Urothelium cell line (cell line): ENCODE data around the gene TREH.

Experiments used
- DNase-seq: peaks from one replicate; pipeline ENCODE4 v3.0.0; 2011; ENCODE audit warnings: low spot score, mixed read lengths
- FAIRE-seq: peaks from 2 replicates; lab custom pipeline; 2011; peaks lifted over from hg19 to GRCh38; lab: Jason Lieb, UNC

Gene TREH

GRCh38 chr11:118670063-118670462 is 9.4 kb downstream of the TREH start:
- DNase-seq, result no peak
- FAIRE-seq, result no peak

- DNase-seq (no peak), FAIRE-seq (no peak)
These were observed 13.1 kb downstream of the TREH start for GRCh38 chr11:118666371-118666770.

DNA sequence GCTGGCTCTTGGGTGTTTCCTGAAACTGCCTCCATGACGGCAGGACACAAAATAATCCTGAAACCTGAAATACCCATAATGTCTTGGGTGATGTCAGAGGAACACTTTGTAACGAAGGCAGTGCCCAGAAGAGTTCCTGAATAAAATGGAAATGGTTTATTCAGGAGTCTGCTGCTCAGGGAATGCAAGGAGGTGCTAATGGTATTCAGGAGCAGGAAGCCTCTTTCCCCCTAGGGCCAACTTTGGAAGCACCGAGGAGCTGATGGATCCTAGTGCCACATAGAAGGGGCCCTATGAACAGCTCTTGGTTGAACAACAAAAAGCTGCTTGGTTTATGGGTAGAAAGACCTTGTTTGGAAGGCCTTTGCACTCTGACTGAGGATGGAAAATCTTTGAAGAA is 15.5 kb downstream of the TREH start:
- FAIRE-seq, result no peak
- DNase-seq, result no peak

DNA sequence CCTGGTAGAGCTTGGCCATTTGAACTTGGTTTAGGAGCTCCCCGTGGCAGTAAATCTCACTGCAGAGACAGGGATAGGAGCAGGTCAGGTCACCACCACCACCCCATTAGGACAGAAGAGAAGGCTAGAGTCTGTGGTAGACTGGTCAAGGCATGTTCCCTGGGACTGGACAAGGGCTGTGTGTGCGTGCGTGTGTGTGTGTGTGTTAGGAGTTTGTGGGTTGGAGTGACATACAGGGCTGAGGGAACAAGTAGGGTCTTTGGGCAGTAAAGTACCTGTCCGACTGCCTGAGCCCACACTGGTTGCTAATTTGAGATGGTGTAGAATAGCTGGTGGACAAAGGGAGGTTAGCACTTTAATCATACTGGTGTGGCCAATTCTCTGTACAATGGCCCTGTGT is 16.1 kb downstream of the TREH start:
- DNase-seq (no peak), FAIRE-seq (no peak)

DNA sequence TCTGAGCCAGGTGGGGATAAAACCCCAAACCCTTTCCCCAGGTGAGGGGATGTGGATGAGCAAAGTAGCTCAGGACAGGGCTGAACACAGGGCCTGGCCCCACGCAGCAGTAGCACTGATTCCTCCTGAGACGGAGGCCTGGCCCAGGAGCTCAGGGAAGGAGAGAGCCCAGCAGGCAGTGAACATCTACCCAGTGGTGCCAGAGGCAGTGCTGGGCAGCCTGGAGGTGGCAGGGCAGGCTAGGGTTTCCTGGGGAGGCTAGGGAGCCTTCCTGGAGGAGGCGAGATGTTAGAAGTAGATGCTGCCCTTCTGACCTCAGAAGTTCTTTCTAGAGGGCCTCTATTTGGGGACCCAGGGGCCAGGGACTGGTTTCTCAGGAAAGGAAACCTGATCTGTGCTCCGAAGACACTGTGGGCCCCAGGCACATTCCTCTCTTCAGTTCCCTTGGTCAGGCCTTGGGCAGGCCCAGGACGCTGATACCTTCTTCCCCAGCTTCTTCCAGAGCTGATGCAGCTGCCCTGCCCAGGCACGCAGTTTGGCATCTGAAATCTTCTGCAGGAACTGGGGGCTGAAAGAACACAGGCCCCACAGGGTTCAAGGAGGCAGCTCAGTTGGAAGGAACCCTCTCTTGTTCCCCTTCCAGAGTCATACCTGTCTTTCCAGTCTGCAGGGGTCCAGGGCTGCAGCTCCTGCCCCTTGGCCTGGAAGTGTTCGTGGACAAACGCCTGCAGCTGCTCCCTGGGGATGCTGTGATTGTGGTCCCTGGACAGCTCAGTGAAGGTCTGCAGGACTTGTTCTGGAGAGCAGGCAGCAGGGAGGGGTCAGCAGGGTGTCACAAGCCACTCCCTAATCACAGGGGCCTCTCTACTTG is 16.8 kb downstream of the TREH start:
- FAIRE-seq (no peak), DNase-seq (no peak)

DNA sequence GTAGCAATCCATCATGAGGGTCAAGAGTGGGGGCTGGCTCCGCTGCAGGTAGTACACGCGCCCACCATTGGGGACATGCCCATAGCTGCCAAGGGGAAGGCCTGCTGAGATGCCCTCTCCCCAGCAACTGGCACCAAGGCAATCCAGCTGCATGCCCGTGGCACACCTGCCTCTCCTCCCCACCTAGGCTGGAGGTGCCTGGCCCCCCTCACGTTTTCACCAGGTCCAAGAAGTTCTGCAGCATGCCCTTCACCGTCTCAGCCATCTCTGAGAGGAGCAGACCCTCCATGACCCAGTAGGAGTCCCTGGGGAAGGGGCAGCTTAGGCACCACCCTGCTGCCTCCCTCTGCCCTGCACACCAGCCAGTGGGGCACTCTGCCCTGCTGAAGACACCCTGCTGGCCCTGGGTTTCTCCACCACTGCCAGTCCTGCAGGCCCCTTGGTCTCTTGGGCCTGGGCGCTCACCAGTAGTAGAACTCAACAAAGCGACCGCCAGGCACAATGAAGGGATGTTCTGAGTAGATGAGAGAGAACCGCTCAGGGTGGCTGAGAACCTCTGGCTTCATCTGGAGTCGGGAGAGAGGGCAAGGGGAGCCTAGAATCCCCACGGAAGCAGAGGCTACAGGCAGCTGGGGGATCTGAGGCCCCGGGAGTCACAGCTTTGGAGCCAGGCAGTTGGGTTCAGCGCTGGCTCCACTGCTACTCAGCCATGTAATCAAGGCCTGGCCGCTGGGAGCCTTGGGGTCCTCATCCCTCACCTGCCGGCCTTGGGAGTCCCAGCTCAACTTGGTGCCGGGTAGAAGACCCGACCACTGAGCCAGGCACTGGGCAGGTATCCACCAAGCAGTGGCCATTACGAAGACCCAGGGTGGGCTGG is 17.8 kb downstream of the TREH start:
- no peak for FAIRE-seq

DNA sequence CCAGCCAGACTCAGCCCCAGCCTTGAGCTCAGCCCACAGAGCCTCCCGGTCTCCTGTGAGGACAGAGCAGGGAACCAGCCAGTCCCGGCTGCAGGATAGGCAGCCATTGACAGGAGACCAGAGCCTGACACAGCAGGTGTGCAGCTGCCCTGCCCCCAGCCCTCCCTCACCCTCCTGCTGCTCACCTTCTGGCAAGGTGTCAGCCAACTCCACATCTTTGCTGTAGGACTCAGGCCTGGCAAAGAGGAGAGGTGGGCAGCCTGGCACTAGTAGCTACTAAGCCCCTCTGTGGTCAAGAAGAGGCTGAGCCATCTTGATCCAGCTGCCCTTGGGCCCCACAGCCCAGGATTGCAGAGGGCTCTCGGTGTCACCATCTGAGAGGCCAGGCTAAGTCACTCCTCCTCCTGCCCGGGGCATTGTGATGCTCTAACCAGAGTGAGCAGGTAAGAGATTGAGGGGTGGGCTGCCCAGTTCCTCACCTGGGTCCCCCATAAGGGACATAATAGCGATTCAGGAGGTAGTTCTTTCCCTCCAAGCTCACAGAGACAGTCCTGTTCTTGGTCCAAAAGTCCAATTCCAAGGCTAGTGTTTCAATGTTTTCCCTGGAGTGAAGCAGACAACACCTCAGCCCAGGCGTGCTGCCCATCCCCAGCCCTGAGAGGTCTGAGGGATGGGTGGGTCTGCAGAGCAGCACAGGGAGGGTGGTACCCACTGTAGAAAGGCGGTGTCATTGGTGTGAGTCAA is 18.6 kb downstream of the TREH start:
- FAIRE-seq, result no peak
- no peak for DNase-seq

More for the DNA sequence above, 17.8 kb downstream of the TREH start:
- DNase-seq, result no peak

- FAIRE-seq (no peak), DNase-seq (no peak)
These were observed 19.3 kb downstream of the TREH start for GRCh38 chr11:118659953-118660680.

DNA sequence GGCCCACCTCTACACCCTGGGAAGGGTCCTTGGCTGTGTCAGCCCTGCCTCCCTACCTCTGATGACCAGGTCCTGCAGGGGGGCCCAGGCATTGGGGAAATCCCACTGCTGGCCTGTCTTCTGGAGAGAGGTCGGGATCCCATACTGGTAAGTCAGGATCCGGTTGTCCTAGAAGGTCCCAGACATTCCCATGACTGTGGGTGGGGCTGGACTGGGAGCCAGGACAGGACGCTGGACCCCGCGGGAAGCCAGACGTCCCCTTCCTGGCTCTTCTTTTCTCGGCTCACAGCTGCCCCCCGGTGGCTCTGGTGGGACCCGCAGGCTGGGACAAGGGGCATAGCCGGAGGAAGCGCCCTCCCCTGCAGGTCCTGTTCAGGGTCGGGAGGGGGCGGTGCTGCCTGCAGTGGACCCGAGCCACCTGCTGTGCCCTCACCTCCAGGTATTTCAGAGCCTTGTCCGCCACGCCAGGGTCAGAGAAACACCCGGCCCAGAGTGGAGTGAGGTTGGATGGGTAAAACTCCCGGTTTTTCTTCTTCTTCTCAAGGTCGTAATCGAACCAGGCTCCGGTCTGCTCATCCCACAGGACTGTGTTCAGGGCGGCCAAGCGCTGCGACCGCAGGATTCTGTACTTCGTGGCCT is 20.0 kb downstream of the TREH start:
- FAIRE-seq (no peak), DNase-seq (peak; percentile 87)

DNA sequence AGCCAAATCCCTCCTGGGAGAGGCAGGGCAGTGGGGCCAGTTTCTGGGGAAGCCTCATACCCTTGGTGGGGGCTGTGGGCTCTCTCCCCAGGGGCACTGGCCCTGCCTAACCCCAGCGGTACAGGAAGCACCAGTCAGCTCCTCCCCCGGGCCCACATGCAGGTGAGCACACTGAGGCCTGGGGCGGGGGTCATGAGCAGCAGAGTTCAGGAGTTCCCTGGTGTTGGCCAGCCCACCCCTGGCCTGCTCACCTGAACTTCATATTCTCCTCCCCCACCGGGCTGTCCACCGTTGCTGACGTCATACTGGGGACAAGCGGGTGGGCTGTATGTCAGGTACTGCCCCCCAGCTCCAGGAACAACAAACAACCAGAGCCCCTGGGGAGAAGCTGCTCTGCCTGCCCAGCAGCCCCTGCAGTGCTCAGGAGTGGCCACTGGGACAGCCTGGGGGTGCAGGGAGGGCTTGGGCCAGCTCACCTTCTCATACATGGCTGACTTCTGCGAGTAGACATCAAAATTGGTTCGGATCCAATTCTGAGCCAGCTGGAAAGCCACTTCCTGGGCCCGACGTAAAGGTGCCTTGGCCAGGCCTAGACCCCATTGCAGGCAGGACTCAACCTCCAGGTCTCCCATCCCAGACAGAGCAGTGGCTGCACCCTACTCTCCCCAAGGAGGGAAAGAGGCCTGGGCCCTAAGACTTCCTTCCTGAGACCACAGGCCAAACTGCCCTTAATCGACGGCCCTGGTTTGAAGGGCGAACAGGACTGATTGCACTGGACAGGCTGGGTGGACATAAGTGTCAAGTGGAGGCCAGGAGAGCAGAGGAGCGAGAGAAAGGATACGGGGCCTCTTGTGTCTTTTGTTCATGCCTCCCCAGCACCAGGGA is 20.8 kb downstream of the TREH start:
- DNase-seq (peak; percentile 36), FAIRE-seq (no peak)

DNA sequence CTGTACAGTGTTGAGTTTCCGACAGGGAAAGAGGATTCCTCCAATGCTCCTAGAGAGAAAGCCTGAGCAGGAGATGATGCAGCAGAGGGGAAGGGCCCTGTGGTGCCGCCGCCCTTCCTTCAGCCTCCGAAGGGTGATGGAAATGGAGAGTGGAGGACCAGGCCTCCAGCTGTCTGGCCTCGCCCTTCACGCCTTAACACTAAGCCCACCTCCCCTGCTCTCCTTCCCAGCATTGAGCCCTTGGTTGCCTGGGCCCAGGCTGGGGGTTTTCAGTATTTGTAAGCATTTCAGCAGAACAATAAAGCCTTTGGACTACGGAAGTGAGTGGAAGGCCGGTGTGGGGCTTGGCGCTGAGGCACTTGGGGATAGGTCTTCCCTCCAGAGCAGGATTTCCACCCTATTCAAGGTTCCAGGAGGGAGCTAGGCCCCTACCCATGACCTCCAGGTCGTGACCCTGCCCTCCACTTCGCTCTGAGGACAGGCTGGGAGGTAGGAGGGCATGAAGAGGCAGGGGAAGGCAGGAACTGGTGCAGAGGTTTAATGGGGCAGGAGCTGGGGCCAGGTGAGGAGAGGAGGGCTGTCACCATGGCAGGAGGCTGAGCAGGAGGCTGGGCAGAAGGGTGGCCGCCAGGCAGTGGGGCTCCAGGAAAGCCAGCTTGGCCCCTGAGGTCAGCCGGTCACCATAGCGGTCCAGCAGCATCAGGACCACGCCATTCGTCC is 21.6 kb downstream of the TREH start:
- FAIRE-seq, result no peak
- no peak for DNase-seq

DNA sequence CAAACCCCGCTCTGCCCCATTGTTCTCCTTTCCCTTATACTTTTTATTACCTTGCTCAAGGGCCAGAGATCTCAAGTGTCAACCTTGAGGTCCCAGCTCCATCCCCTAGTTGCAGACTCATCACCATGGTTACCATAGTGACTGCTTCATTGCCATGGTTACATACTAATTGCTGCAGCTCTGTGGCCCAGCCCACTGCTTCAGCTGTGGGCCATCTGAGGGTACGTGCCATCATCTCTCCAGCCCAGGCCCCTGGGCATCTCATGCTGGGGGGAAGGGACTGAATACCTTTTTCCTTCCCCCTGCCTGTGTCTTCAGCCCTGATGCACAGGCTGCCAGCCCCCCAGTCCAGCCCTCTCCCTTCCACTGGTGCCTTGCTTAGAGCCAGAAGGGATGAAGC is 22.2 kb downstream of the TREH start:
- no peak for DNase-seq
- FAIRE-seq, result no peak

DNA sequence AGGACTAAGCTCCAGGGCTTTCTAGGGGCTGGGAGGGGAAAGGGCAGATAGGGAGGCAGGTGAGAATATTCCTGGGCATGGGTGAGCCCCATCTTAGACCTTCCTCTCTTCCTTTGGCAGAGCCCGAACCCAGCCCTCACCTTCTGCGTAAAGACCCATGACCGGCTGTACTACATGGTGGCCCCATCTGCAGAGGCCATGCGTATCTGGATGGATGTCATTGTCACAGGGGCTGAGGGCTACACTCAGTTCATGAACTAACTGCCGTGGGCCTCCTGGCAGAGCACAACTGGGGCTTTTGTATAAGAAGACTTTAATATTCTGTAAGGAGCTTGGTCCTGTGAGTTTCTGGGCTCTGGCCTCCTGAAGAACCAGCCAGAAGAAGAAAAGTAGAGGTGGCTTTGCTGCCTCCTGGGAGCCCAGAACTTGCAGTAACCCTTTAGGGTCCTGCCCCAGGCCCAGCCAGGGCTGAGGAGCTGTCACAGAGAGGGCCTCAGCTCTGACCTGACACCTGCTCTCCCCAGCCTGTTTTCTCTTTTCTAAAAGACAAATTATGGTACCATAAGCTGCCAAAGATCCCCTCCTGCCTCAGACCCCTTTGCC is 22.8 kb downstream of the TREH start:
- FAIRE-seq, result no peak
- no peak for DNase-seq

DNA sequence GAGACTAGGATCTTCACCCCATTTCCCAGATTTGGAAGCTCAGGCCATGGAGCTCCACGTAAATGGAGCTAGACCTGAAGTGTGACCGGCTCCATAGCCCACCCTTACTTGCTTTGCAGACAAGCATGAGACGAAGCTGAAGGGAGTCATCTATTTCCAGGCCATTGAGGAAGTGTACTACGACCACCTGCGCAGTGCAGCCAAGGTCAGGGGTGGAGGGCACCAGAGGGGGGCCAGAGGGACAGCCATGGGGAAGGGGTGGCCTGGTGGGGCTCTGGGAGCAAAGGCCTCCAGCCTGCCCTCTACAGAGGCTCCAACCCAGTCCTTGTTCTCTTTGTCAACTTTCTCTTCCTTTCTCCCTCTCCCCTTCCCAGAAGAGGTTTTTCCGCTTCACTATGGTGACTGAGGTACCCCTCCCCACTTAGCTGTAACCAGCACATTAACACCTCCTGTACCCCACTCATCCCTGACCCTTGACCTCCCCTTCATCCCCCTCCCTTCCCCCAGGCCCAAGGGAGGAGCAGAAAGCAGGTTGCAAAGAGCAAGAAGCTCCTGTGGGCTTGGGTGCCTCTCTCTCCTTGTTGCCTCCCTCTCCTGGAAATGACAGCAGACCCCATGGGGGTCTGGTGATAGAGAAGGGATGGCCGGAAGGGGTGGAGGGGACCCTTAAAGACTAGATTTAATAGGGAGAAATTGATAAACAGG is 23.8 kb downstream of the TREH start:
- DNase-seq, result no peak
- no peak for FAIRE-seq

- DNase-seq (no peak), FAIRE-seq (no peak)
These were observed 25.6 kb downstream of the TREH start for GRCh38 chr11:118653684-118654390.

GRCh38 chr11:118652681-118653181 is 26.7 kb downstream of the TREH start:
- no peak for FAIRE-seq

GRCh38 chr11:118651820-118652219 is 27.6 kb downstream of the TREH start:
- no peak for DNase-seq
- FAIRE-seq, result no peak

More at GRCh38 chr11:118652681-118653181, 26.7 kb downstream of the TREH start:
- no peak for DNase-seq
